Large intestine (tissue), 3 donors: ENCODE data around the gene FAM83G. TPM values are rescaled to one million over a fixed set of nuclear protein-coding genes. Genes with fewer than 3 reads are reported as not detected.

Experiments used
- DNase-seq, 2 donors: peaks; one replicate each; pipeline versions ENCODE4 v3.0.0 to v3.0.0-alpha.2; 2013
- H3K27ac ChIP-seq: one replicate; pipeline ENCODE4 v1.5.1; 2013; ENCODE audit warnings: low read length
- H3K27me3 ChIP-seq: 2 replicates; pipeline ENCODE4 v1.6.1; 2013; ENCODE audit warnings: low read length; ENCODE audit not compliant: control insufficient read depth, insufficient read depth
- H3K36me3 ChIP-seq: 2 replicates; pipeline ENCODE4 v1.6.1; 2013; ENCODE audit warnings: low read length; ENCODE audit not compliant: control insufficient read depth, insufficient read depth
- H3K4me1 ChIP-seq: one replicate; pipeline ENCODE4 v1.6.1; 2013; ENCODE audit warnings: low read length; ENCODE audit not compliant: control insufficient read depth, insufficient read depth
- H3K4me3 ChIP-seq: one replicate; pipeline ENCODE4 v1.5.1; 2013; ENCODE audit warnings: low read length
- H3K9me3 ChIP-seq: one replicate; pipeline ENCODE4 v1.6.1; 2013; ENCODE audit warnings: mild to moderate bottlenecking, low read depth, low read length, moderate library complexity; ENCODE audit not compliant: control insufficient read depth
- WGBS: methylation state at CpG from one replicate; pipeline ENCODE4 v1.1.5; 2013; ENCODE audit warnings: low lambda C conversion rate; ENCODE audit not compliant: insufficient coverage; 5-methylcytosine and 5-hydroxymethylcytosine counted together
- polyA plus RNA-seq: library from polyadenylated mRNA; unstranded; fragments of 120-200 nt; gene quantifications from one replicate; pipeline ENCODE4 v1.2.1, GENCODE V29; 2013

FAM83G gene
- polyA plus RNA-seq, 1 donor = 35.6 TPM

- Histone ChIP-seq H3K4me1 (peaks cover 19% of the 10 kb centered on the region), H3K27ac (no peak overlapping the region), H3K9me3 (peaks cover 6% of the 10 kb centered on the region), H3K4me3 (no peak overlapping the region), H3K36me3 (peaks cover 5% of the 10 kb centered on the region), H3K27me3 (no peaks in the 10 kb centered on the region)
- no peak for DNase-seq
Observed at GRCh38 chr17:19006698-19007097, 2.1 kb upstream of the FAM83G start.

- WGBS = no CpG with 5 or more reads among the region's 4 CpGs
- Histone ChIP-seq H3K27ac (no peak overlapping the region), H3K27me3 (no peaks in the 10 kb centered on the region), H3K36me3 (peaks cover 11% of the 10 kb centered on the region), H3K9me3 (peaks cover 6% of the 10 kb centered on the region), H3K4me3 (no peak overlapping the region), H3K4me1 (peaks cover 20% of the 10 kb centered on the region)
- no peak for DNase-seq
Observed at GRCh38 chr17:19005789-19006430, 1.3 kb upstream of the FAM83G start.

- Histone ChIP-seq H3K36me3 (peaks cover 13% of the 10 kb centered on the region), H3K4me1 (peaks cover 21% of the 10 kb centered on the region), H3K27ac (peak overlapping the region; percentile 84), H3K9me3 (peaks cover 6% of the 10 kb centered on the region), H3K27me3 (no peaks in the 10 kb centered on the region), H3K4me3 (peak overlapping the region; percentile 65)
- DNase-seq = no peak
- WGBS = no CpG with 5 or more reads among the region's 13 CpGs
Observed at GRCh38 chr17:19005137-19005773, 691 bp upstream of the FAM83G start.

GRCh38 chr17:19003543-19004420, 782 bp downstream of the FAM83G start:
- no CpG with 5 or more reads among the region's 73 CpGs for WGBS
- peak overlapping the region; percentile 93 for H3K27ac ChIP-seq
- peaks cover 33% of the 10 kb centered on the region for H3K4me1 ChIP-seq

GRCh38 chr17:19002805-19003542, 1.6 kb downstream of the FAM83G start:
- peak overlapping the region; percentile 93 for H3K27ac ChIP-seq
- H3K4me1 ChIP-seq = peaks cover 39% of the 10 kb centered on the region
- peaks cover 24% of the 10 kb centered on the region for H3K36me3 ChIP-seq
- peak; percentile 53 to 80 for DNase-seq
- peaks cover 6% of the 10 kb centered on the region for H3K9me3 ChIP-seq
- no peaks in the 10 kb centered on the region for H3K27me3 ChIP-seq
- WGBS = no CpG with 5 or more reads among the region's 11 CpGs
- peak overlapping the region; percentile 65 for H3K4me3 ChIP-seq

More at GRCh38 chr17:19003543-19004420, 782 bp downstream of the FAM83G start:
- no peaks in the 10 kb centered on the region for H3K27me3 ChIP-seq
- peak; percentile 72 to 87 for DNase-seq
- H3K9me3 ChIP-seq = peaks cover 6% of the 10 kb centered on the region
- peaks cover 24% of the 10 kb centered on the region for H3K36me3 ChIP-seq
- H3K4me3 ChIP-seq = peak overlapping the region; percentile 65

GRCh38 chr17:19001907-19002590, 2.5 kb downstream of the FAM83G start:
- Histone ChIP-seq H3K4me3 (peak overlapping the region; percentile 65), H3K27me3 (no peaks in the 10 kb centered on the region), H3K27ac (peak overlapping the region; percentile 93), H3K36me3 (peaks cover 25% of the 10 kb centered on the region), H3K9me3 (peaks cover 6% of the 10 kb centered on the region), H3K4me1 (peaks cover 40% of the 10 kb centered on the region)
- no peak for DNase-seq
- WGBS = 43% methylated on average over 1 of the region's 7 CpGs

- WGBS = no CpG with 5 or more reads among the region's 17 CpGs
- Histone ChIP-seq H3K27me3 (no peaks in the 10 kb centered on the region), H3K36me3 (peaks cover 36% of the 10 kb centered on the region), H3K4me3 (peak overlapping the region; percentile 65), H3K9me3 (peaks cover 8% of the 10 kb centered on the region), H3K4me1 (peaks cover 40% of the 10 kb centered on the region), H3K27ac (peak overlapping the region; percentile 93)
- DNase-seq = peak; percentile 87 to 94
Observed at GRCh38 chr17:19000531-19001325, 3.8 kb downstream of the FAM83G start.

GRCh38 chr17:18999911-19000310, 4.7 kb downstream of the FAM83G start:
- DNase-seq = no peak
- H3K4me3 ChIP-seq = peak overlapping the region; percentile 25
- WGBS = no CpG with 5 or more reads among the region's 6 CpGs
- peaks cover 37% of the 10 kb centered on the region for H3K4me1 ChIP-seq
- peak overlapping the region; percentile 93 for H3K27ac ChIP-seq
- peaks cover 36% of the 10 kb centered on the region for H3K36me3 ChIP-seq
- peaks cover 4% of the 10 kb centered on the region for H3K9me3 ChIP-seq
- H3K27me3 ChIP-seq = no peaks in the 10 kb centered on the region

- DNase-seq = no peak
- Histone ChIP-seq H3K27ac (peak overlapping the region; percentile 93), H3K36me3 (peaks cover 36% of the 10 kb centered on the region), H3K27me3 (no peaks in the 10 kb centered on the region), H3K4me1 (peaks cover 36% of the 10 kb centered on the region), H3K4me3 (no peak overlapping the region), H3K9me3 (peaks cover 4% of the 10 kb centered on the region)
- no CpG with 5 or more reads among the region's 8 CpGs for WGBS
Observed at GRCh38 chr17:18999394-18999793, 5.2 kb downstream of the FAM83G start.
